Measurements from ENCODE around the gene RUSC1.
"Not testable (repeated sequence)": the region's sequence is repeated elsewhere in the genome, so short reads cannot be mapped to it uniquely, and the experiment has no call there.

The RUSC1 gene

GRCh38 chr1:155322953-155323728, 2.4 kb downstream of the RUSC1 start:
- DNase-seq, result peak in 50 of 51 donors; percentile 19 to 91 (median 73)

DNA sequence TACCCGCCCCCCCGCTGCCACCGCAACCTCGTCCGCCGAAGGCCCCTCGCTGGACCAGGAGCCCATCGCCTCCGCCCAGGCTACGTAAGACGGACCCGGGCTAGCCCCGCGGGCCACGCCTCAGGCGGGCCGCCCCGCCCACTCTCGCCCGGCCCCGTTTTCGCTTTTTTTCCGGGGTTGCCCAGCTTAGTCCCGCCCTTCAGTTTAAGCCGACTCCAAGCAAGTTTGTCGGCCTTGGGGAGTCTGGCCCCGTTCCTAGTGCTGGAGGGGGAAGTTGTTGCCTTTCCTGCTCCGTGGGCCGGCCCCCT, 3.0 kb downstream of the RUSC1 start:
- DNase-seq, result peak in 45 of 51 donors; percentile 23 to 91 (median 70)

GRCh38 chr1:155324037-155324716, 3.5 kb downstream of the RUSC1 start:
- DNase-seq, result peak; percentile 65 to 97 (median 89)

DNA sequence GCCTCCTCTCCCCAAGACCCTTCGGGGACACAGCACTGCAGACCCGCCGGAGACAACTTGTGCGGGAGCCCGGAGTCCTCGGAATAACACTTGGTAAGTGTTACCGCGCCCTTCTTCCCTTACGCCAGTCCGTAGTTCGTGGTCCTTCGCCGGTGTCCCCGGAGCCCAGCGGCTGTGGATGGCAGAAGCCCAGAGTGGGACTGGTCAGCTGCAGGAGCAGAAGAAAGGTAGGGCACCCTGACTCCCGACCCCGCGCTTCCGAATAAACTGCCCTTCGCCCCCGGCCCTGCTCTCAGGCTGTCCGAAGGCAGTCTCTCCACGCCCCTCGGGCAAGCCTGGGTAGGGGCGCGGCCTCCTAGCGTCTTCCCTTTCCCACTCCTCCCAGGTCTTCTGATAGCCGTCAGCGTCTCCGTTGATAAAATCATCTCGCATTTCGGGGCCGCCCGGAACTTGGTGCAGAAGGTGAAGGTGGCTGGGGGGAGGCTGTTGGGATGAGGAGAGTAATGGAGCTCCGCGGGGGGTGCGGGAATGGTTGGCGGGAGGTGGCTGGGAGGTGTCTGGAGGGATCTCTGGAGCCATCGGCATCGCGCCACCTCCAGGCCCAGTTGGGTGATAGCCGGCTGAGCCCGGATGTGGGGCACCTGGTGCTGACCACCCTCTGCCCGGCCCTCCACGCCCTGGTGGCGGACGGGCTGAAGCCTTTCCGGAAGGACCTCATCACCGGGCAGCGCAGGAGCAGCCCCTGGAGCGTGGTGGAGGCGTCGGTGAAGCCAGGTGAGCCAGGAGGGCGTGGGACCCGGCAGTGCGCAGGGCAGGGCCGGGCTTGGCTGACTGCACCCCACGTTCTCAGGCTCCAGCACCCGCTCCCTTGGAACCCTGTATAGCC, 4.3 kb downstream of the RUSC1 start:
- peak in 15 of 51 donors; percentile 15 to 68 (median 43) for DNase-seq

DNA sequence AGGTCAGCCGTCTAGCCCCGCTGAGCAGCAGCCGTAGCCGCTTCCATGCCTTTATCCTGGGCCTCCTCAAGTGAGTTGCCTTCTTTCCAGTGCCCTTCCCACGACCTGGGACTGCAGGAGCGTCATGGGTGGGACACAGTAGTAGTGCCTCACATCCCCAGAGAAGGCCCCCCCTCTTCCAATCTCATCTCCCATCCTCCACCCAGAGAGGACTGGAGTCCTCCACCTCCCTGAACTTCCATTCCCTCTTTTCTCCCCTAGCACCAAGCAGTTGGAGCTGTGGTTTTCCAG, 4.9 kb downstream of the RUSC1 start:
- DNase-seq, result no peak

DNA sequence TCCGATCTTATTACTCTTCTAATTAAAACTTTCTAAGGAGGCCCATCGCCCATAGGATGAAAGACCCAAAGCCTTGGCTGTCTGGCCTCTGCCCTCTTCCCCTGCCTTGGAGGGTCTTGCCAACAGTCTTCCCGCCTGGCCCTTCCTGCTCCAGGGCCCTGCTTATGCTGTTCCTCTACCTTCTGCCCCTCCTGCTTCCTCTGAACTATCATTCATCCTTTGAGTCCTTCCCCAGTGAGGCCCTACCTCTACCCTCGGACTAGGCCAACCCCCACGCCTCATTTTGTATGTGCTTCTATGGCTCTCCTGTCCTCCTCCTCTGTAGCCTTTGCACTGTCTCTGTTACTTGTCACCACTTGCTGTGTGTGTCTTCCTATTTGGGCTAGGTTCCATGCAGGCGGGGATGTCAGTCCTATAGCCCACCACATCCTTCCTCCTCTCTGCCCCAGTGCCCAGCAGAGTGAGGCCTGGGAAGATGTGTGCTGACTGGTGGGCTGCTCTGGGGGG, 5.4 kb downstream of the RUSC1 start:
- no peak for DNase-seq

DNA sequence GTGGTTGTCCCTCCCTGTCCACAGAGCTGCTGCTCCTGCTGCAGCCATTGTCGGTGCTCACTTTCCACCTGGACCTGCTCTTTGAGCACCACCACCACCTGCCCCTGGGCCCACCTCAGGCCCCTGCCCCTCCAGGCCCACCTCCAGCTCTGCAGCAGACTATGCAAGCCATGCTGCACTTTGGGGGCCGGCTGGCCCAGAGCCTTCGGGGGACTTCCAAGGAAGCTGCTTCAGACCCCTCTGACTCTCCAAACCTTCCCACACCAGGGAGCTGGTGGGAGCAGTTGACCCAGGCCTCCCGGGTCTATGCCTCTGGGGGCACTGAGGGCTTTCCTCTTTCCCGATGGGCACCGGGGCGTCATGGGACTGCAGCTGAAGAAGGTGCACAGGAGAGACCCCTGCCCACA, 5.9 kb downstream of the RUSC1 start:
- no peak for DNase-seq

- no peak for DNase-seq
Observed at GRCh38 chr1:155327981-155328380, 7.3 kb downstream of the RUSC1 start.

- DNase-seq, result not testable (repeated sequence)
Observed at GRCh38 chr1:155328856-155329255, 8.2 kb downstream of the RUSC1 start.

DNA sequence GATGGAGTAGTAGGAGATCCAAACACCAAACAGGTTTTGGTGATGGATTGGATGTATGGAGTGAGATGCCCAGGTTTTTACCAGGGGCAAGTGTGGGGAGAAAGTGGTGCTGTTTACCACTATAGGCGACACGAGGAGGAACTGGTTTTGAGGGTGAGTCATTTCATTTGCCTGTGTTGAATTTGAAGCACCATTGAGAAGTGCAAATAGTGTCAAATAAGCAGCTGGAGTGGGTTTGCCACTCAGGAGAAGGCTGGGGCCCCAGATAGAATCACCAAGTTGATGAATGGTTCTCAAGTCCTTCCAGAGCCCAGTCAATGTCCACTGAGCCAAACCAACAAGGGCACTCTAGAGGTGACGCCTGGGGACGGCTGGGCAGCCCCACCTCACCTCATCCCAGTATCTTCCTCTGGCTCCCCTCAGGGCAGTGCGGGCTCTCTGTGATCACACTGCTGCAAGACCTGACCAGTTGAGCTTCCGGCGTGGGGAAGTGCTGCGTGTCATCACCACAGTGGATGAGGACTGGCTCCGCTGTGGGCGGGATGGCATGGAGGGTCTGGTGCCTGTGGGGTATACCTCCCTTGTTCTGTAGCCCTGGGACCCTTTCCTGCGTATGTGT, 9.4 kb downstream of the RUSC1 start:
- no peak for DNase-seq

DNA sequence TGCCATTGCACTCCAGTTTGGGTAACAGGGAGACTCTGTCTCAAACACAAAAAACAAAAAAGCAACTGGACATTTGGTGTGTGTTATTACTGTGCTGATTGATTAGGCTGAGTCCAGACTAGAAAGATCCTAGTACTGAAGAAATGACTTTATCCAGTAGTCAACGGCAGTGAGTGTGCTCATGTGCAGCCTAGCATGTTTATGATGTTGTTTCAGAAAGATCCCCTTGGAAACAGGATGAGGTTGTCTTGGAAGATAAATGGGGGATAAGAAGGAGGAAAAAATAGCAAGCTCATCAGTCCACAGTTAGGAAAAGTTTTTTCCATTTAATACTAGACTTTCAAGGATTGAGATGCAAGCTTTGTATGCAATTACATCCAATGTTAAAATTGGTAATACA, 14.3 kb downstream of the RUSC1 start:
- no peak for DNase-seq

- no peak for DNase-seq
Observed at GRCh38 chr1:155339515-155340097, 18.9 kb downstream of the RUSC1 start.

GRCh38 chr1:155342842-155343241, 22.1 kb downstream of the RUSC1 start:
- no peak for DNase-seq

DNA sequence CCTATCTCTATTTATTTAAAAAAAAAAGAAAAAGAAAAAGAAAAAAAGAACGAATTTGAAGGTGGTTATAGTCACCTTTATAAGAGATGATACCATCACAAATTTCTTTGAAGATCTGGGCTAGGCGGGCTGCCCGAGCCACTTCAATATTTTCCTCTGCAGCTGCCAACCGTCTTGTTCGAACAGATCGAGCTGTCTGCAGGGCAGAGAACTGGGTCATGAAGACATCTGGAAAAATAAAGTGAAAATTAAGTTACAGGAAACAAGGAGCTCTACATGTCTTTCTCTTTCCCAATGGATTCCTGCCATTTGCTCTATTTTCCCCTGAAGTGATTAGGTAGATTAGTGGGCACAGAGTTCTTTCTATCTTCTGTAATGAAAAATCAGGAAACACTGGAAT, 31.9 kb downstream of the RUSC1 start:
- no peak for DNase-seq

GRCh38 chr1:155360051-155360450, 39.4 kb downstream of the RUSC1 start:
- DNase-seq, result no peak

- no peak for DNase-seq
Observed at GRCh38 chr1:155379180-155379579, 58.5 kb downstream of the RUSC1 start.

DNA sequence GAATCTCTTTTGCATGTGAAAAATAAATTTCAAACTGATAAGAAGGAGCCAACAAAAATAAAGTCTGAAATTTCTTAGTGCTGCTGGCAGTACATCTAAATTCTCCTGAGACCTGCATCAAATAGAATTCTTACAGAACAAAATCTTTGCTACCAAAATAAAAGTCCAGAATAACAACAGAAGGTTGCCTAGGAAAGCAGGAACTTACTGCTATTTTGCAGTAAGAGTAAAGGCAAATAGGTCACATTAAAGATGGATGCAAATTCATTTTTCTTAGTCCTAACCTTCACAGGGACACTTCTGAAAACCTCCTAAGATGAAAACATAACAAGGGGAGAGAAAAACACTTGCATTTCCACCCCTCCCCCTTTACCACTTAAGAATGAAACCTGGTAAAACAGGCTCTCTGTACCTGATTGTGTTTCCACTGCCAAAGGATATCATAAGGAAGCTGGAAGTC, 59.0 kb downstream of the RUSC1 start:
- peak in 1 of 51 donors; percentile 34 for DNase-seq

All from hypothalamus (tissue), 51 donors.